GM12864 (cell line): ENCODE results near the gene TMEM151B.

Experiments
- DNase-seq: peaks from one replicate; pipeline ENCODE4 v3.0.0-alpha.2; 2011; ENCODE audit warnings: low read depth
- H3K4me3 ChIP-seq: 2 replicates; pipeline ENCODE4 v1.5.1; 2011; ENCODE audit warnings: mild to moderate bottlenecking, low read depth, low read length, control low read depth
- TF ChIP-seq, protein P1 (sequence below): IDR thresholded peaks from 2 replicates; pipeline ENCODE4 v1.5.1; 2011; ENCODE audit warnings: low read depth, mild to moderate bottlenecking, moderate library complexity, low read length, control low read depth, inconsistent platforms; ENCODE audit errors: missing control alignments

Gene TMEM151B

DNA sequence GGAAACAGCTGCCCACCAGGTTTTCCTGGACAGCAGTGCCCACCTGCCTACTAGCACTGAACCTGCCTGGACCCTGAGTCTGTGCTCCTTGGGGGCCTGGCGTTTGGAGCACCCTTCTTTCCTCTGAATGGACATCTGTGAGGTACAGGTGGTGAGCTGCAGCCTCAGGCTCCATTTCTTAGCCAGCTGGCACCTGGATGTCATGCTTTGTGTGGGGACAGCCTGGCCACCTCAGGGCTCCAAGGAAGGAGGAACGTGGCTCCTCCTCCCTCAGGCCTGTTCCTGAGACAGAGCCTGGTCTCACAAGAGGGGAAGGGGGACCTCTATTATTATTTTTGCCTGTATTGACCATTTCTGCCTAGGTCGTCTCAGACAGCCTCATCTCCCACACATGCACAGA lies 8.1 kb downstream of the TMEM151B start:
- no peak overlapping the region for H3K4me3 ChIP-seq
- no peak for DNase-seq
- TF ChIP-seq, protein P1, sequence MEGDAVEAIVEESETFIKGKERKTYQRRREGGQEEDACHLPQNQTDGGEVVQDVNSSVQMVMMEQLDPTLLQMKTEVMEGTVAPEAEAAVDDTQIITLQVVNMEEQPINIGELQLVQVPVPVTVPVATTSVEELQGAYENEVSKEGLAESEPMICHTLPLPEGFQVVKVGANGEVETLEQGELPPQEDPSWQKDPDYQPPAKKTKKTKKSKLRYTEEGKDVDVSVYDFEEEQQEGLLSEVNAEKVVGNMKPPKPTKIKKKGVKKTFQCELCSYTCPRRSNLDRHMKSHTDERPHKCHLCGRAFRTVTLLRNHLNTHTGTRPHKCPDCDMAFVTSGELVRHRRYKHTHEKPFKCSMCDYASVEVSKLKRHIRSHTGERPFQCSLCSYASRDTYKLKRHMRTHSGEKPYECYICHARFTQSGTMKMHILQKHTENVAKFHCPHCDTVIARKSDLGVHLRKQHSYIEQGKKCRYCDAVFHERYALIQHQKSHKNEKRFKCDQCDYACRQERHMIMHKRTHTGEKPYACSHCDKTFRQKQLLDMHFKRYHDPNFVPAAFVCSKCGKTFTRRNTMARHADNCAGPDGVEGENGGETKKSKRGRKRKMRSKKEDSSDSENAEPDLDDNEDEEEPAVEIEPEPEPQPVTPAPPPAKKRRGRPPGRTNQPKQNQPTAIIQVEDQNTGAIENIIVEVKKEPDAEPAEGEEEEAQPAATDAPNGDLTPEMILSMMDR = no peak

DNA sequence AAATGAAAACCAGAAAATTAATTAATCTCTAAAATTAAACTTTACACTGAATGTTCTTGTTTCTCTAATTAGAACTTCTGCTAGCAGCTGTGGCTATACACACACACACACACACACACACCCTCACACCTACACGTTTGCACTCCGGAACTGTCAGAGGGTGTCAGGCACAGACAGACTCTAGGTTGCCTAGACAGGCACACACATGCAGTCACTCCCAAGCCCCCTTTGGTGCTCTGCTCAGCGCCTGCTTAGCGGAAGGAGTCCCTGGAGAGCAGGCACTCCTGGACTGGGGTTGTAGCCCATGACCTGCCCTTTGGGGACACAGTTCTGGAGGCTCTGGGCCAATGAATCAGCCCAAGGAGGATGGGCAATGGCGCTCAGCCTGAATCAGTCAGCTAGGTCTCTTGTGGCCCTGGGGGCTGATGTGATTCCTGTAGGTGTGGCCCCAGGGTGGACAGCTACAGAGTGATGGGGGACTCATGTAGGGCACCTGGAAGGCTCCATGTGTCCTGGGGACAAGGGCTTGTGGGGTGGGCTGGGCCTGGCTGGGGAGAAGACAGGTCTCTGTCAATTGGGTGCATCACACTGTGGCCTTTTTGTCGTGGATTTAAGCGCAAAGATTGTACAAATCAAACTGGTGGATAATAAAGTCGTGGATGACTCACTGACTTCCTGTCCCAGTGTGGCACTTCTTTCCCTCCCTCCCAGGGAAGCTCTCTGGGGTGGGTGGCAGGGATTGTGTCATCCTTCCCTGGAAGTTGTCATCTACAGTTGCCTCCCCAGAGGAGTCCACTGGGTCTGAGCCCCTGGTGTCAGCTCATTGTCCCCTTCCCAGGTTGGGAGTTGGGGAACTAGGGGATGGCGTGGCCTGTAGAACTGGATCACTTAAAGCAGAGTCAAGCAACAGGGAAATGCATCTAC lies 8.8 kb downstream of the TMEM151B start:
- DNase-seq = no peak
- H3K4me3 ChIP-seq = no peak overlapping the region
- TF ChIP-seq, protein P1 = no peak

DNA sequence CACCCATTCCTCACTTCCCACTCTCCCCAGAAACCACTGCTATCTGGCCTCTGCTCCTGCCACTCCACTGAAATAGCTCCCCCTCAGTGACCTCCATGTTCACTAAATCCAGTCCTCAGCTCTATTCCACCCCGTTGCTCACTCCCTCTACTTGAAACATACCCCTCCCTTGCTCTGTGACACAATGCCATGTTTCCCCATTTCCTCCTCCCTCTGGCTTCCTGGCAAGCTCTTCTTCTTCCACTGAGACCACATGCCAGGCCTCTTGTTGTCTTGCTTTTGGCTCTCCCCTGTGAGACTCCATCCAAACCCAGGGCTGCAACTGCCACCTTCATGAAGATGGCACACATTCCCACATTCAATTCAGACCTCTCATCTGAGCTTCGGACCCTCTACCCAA lies 13.9 kb downstream of the TMEM151B start:
- no peak overlapping the region for H3K4me3 ChIP-seq
- DNase-seq = no peak
- TF ChIP-seq, protein P1 = no peak

DNA sequence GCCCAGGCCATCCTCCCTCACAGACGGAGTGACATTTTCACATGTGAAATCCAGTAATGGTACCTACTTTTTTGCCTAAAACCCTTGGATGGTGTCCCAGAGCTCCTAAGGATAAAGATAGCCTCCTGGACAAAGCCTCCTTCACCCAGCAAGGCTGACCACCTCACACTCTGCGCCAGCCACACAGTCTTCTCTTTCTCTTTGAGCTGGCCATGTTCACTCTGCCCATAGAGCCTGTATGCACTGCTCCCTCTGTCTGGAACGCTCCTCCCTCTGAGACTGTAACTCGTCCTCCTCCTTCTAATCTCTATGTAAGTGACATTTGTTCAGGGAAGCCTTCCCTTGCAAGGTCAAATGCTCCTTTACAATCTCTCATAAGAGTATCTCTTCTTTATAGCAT lies 14.6 kb downstream of the TMEM151B start:
- DNase-seq = no peak
- TF ChIP-seq, protein P1 = no peak
- no peak overlapping the region for H3K4me3 ChIP-seq

DNA sequence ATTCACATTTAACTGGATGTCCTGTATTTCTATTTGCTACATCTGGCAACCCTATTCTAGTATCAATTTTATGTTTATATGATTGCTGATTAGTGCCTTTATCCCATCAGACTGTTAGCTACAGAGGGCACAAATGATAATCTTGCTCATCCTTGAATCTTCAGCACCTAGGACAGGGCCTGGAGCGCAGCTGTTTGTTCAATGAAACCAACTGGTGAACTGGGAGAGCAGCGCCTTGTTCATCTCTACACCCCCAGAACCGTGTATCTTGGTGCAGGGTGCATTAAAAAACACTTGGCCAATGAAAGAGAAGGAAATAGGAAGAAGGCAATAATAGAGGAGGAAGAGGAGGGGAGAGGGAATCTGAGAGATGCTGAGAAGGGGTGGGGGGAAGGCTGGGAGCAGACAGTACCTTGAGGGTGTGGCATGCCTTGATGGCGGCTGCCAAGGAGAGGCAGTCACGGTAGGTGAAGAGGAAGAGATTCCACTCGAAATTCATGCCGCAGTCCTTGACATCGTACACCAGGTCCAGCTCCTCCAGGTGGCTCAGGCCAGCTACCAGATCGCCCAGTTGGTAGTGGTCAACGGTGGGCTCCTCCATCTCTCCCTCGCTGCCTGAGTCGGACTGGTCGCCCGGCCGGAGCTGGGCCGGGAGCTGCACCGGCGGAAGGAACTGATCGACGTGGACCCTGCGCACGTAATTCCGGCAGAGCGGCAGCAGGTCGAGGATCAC lies 15.5 kb downstream of the TMEM151B start:
- H3K4me3 ChIP-seq = no peak overlapping the region
- DNase-seq = no peak
- TF ChIP-seq, protein P1 = no peak

DNA sequence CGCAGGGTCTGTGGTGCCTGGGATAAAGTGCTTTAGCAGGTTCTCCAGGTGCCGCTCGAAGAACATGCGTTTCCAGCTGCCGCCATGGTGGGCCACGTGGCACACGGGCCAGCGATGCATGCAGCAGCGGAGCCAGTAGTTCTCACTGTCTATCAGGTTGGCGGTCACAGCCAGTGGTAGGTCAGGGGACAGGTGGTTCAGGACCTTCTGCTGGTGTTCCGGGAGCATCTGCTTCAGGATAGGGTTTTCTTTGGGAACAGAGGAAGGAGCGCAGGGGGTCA lies 16.0 kb downstream of the TMEM151B start:
- no peak overlapping the region for H3K4me3 ChIP-seq
- TF ChIP-seq, protein P1 = no peak
- DNase-seq = no peak
